IMR-90 (cell line): Measurements from ENCODE around the gene IL10.

Experiments used
- BHLHE40 ChIP-seq: fragments of 150-350 bp; IDR thresholded peaks from 2 replicates; pipeline ENCODE4 v1.6.1; 2016; ENCODE audit warnings: mild to moderate bottlenecking, low read depth, low read length
- CEBPB ChIP-seq: IDR thresholded peaks from 2 replicates; pipeline ENCODE4 v1.6.1; 2012; ENCODE audit warnings: low read depth, low read length, improper control_type of control experiment
- MAFK ChIP-seq: IDR thresholded peaks from 2 replicates; pipeline ENCODE4 v1.6.1; 2012; ENCODE audit warnings: low read depth, low read length, improper control_type of control experiment
- MXI1 ChIP-seq: IDR thresholded peaks from 2 replicates; pipeline ENCODE4 v1.6.1; 2012; ENCODE audit warnings: low read depth, mild to moderate bottlenecking, low read length, moderate library complexity, borderline replicate concordance
- POLR2A ChIP-seq: IDR thresholded peaks from 2 replicates; pipeline ENCODE4 v1.6.1; 2012; ENCODE audit warnings: mild to moderate bottlenecking, low read depth, low read length
- RAD21 ChIP-seq: IDR thresholded peaks from 2 replicates; pipeline ENCODE4 v1.6.1; 2012; ENCODE audit warnings: low read length, improper control_type of control experiment
- RCOR1 ChIP-seq: IDR thresholded peaks from 2 replicates; pipeline ENCODE4 v1.6.1; 2012; ENCODE audit warnings: mild to moderate bottlenecking, low read length, improper control_type of control experiment; ENCODE audit not compliant: insufficient replicate concordance
- TF ChIP-seq, protein P1 (sequence below): conservative IDR thresholded peaks from 2 replicates; pipeline ENCODE4 v1.5.1; 2012; ENCODE audit warnings: mild to moderate bottlenecking, low read depth, low read length, improper control_type of control experiment
- TF ChIP-seq, protein P2 (sequence below): fragments of 150-350 bp; IDR thresholded peaks from 2 replicates; pipeline ENCODE4 v1.6.1; 2017; ENCODE audit warnings: mild to moderate bottlenecking, antibody characterized with exemption, low read length, low read depth

DNA sequence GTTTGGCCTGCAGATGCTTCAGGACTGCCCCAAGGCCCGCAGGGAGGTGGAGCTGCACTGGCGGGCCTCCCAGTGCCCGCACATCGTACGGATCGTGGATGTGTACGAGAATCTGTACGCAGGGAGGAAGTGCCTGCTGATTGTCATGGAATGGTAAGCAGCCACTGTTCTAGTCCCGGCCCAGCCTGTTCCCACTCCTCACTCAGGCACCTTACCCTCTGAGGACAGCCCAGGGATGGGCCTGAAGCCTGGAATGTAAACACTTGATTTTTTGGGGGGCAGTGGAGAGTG lies 43.7 kb downstream of the IL10 start:
- TF ChIP-seq, protein P1, sequence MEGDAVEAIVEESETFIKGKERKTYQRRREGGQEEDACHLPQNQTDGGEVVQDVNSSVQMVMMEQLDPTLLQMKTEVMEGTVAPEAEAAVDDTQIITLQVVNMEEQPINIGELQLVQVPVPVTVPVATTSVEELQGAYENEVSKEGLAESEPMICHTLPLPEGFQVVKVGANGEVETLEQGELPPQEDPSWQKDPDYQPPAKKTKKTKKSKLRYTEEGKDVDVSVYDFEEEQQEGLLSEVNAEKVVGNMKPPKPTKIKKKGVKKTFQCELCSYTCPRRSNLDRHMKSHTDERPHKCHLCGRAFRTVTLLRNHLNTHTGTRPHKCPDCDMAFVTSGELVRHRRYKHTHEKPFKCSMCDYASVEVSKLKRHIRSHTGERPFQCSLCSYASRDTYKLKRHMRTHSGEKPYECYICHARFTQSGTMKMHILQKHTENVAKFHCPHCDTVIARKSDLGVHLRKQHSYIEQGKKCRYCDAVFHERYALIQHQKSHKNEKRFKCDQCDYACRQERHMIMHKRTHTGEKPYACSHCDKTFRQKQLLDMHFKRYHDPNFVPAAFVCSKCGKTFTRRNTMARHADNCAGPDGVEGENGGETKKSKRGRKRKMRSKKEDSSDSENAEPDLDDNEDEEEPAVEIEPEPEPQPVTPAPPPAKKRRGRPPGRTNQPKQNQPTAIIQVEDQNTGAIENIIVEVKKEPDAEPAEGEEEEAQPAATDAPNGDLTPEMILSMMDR = no peak
- TF ChIP-seq MAFK (no peak), POLR2A (no peak), RCOR1 (no peak), CEBPB (no peak), MXI1 (no peak), BHLHE40 (no peak), RAD21 (no peak)
- TF ChIP-seq, protein P2, sequence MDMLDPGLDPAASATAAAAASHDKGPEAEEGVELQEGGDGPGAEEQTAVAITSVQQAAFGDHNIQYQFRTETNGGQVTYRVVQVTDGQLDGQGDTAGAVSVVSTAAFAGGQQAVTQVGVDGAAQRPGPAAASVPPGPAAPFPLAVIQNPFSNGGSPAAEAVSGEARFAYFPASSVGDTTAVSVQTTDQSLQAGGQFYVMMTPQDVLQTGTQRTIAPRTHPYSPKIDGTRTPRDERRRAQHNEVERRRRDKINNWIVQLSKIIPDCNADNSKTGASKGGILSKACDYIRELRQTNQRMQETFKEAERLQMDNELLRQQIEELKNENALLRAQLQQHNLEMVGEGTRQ = no peak
